GM19467 (cell line): Measurements from ENCODE around the gene KANK2.
"Not testable (repeated sequence)": the region's sequence is repeated elsewhere in the genome, so short reads cannot be mapped to it uniquely, and the experiment has no call there.

Experiments
- ATAC-seq: cut with Tn5 transposase; IDR thresholded peaks from one replicate; pipeline ENCODE4 v1.9.1; 2021; ENCODE audit warnings: mild to moderate bottlenecking, moderate library complexity; ENCODE audit not compliant: unreplicated experiment

The KANK2 gene

DNA sequence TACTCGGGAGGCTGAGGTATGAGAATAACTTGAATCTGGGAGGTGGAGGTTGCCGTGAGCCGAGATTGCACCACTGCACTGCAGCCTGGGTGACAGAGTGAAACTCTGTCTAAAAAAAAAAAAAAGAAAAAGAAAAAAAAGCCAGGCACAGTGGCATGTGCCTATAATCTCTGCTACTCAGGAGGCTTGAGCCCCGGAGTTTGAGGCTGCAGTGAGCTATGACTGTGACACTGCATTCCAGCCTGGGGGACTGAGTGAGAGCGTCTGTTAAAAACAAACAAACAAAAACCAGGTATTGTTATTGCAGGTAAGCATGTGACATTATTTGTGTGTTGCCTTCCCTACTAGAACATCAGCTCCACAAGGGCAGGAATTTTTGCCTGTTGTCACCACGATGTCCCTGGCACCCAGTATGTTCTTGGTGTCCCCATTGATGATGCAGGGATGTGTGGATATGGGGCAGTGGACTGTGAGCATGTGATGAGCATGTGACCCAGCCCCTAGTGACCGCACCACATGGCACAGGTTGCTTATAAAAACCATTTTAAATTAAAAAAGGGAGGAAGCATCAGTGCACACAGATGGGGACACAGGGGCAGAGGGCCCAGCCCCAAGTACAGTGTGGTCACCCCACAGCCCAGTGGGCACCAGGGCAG is 1.6 kb upstream of the KANK2 start:
- ATAC-seq: no peak

DNA sequence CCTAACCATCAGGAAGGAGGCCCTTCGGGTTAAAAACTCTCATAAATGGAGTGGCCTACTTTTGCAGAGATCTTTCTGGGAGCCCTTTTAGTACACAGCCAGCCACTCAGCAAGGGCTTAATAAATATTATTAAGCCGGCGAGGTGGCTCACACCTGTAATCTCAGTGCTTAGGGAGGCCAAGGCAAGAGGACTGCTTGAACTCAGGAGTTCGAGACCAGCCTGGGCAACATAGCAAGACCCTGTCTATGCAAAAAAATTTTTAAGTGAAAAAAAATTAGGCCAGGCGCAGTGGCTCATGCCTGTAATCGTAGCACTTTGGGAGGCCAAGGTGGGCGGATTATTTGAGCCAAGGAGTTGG is 810 bp upstream of the KANK2 start:
- ATAC-seq: no peak

DNA sequence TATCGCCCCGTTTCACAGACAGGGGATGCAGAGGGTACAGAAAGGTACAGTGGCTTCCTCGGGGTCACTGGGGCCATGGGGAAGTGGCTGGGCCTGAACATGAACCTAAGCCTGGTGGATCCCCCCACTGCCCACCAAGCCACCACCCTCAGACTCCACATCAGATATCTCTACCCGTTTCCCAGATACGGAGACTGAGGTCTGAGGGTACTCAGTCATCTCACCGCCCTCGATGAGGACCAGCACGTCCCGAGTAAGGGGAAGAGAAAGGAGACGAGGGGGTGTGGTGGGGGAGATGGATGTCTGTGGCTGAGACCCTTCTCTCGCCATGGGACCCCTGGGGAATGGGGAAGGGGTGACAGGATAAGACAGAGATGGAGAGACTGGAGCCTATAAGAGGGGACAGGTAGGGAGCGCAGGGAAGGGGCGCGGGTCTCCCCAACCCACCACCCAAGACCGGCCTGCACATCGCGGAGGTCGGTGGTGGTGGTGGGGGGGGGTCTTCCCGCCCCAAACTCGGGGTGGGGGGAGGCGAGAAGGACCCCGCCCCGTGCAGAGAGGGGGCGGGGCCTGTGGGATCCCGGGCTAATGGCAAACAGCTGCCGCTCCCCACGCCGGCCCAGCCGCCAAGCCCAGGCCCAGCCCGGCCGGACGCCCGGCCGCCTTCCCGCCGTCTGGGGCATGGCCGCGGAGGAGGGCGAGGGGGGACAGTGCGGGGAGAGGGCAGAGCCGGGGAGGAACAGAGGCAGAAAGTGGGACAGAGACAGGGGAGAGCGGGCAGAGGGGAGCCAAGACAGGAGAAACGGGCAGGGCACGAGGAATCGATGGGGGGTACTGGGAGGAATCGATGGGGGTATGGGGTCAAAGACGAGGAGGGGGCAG is 698 bp downstream of the KANK2 start:
- no peak for ATAC-seq

DNA sequence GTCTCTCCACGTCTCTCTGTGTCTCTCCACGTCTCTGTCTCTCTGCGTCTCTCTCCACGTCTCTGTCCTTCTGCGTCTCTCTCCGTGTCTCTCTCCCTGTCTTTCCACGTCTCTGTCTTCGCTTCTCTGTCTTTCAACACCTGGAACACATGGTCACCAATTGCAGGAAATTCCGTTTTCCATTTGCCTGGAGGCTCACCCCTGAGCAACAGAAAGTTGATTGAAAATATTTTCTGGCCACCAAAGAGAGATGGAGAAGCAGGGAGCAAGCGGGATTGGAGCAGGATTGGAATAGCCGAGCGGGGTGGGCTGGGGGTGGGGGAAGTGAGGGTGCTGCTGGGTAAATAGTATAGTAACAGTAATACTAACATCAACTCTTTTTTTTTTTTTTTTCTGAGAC is 1.7 kb downstream of the KANK2 start:
- ATAC-seq: no peak

DNA sequence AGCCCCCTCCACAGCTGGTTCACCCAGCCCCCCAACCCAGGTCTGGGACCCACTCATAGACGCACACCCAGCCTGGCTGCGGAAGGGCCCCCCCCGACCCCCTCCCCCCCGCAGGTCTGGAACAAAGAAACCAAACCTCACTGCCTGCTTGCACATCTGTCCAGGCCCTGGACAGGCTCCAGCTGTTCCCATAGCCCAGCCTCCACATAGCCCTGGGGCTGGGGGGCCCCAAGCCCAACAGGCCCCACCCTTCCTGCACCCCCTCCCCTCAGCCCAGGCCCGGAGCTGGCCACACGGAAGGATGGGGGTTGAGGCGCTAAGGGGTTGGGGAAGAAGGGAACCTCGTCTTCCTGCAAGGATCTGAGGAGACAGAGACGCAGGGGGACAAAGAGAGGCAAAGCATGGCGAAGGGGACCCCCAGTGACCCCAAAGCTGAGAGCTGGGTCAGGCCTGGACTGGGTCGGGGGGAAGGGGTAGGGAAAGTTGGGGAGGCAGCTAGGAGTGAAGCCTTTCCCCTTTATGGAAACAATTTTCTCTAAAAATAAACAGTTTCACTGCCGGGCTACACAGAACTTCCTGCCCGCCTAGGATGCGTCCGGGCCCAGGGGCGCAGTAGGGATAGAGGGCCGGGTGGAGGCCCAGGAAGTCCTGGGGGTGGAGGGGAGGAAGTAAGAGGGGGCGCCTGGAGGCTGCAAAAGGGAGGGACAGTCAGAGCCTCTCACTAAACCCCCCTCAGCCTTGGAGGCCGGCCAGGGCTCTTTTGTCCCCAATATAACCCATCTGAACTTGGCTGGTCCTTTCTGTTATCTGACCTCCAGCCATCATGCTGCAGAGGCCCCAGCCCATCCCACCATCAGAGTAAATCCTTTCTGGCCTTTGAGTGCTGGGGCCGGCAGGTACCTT is 2.4 kb downstream of the KANK2 start:
- ATAC-seq: no peak

DNA sequence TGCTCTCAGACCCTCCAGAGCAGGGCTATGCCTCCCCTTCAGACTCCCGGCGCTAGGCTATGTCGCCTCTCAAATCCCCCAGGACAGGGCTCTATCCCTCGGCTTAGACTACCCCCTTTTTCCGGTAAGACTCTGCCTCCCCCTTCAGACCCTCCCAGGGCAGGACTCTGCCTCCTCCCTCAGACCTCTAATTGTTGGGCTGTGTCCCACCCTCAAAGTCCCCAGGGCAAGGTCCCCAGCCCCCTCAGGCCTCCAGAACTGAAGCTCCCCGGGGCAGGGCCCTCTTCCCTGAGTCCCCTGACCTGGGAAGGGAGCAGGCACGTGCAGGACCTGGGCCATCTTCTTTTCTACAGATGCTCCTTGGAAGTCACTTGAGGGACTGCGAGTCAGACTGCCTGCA is 3.2 kb downstream of the KANK2 start:
- ATAC-seq: no peak

DNA sequence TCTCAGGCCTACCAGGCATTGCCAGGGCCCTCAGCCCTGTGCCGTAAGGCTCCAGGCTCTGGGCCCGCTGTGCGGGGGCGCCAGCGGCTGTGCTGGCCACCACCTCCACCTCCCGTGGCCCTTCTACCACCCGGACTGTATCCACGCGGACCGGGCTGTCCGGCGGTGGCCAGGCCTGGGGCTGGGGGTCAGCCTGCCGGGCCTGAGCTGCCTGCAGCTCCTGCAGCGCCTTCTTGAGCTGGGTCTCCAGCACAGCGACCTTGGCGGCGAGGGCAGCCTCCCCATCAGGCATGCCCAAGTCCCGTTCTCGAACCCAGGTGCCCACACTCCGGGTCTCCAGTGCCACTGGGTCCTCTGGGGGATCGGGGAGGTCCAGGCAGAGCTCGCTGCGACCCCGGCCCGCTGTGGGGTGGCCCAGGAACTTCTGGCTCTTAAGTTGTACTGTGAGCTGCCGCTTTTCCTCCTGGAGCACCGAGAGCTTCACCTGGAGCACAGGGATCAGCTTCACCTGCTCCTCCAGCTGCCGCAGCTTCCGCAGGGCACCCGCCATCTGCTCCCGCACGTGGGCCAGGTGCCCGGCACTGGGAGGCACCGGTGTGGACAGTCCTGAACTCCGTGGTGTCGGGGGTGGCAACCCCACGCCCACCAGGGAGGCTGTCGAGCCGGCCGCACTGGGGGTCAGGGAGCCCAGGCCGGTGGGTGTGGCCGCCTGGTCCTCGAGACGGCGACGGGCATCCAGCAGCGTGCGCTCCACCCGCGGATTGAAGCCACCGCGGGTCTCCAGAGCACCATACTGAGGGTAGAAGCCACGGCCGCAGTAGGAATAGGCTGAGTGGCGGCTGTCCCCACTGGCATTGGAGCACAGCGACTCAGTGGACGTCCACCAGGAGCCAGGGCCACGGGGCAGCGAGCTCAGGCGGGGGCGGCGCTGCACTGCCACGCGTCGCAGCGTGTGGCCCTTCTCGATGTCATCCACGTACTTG is 4.1 kb downstream of the KANK2 start:
- no peak for ATAC-seq

DNA sequence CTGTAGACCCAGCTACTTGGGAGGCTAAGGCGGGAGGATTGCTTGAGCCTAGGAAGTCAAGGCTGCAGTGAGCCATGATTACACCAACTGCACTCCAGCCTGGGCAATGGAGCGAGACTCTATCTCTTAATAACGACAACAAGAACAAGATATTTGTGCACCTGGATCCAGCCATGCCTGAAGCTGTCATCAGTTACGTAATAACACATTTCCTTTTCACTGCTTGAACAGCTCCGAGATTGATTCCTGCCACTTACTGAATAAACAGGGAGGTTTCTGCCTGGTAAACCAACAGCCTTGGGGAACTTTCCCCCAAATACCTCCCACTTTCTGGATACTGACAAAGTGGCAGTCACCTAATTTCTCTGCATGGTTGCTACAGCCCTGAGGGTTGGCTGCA is 5.4 kb downstream of the KANK2 start:
- ATAC-seq: no peak

DNA sequence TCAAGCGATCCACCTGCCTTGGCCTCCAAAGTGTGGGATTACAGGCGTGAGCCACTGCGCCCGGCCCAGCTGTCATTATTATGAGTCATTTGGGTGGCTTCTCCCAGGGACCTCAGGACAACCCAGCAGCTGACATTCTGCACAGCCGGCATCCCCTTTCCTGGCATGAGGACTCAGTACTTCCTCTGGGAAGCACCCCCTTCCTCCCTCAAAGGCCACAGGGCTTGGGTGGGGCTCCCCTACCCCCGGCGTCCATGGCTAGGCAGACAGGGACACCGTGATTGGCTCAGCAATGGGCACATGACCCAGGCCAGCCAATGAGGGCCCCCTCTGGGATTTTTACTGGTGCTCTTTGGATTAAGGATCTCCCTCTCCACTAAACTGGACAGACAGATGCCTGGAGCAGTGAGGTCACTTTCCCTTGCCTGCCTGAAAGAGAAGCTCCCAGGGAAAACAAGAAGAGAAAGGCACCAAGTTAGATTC is 6.0 kb downstream of the KANK2 start:
- ATAC-seq: no peak

DNA sequence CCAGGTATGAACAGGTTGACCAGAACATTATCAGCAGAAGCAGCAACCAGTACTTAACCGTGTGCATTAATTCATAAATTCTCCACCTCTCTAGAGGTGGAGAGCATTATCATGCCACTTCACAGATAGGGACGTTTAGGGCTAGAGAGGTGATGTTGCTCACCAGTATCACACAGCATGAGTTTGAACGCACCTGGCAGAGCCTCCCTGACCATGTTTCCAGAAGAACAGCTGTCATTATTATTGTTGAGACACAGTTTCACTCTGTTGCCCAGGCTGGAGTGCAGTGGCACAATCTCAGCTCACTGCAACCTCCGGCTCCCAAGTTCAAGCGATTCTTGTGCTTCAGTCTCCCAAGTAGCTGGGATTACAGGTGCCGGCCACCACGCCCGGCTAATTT is 6.8 kb downstream of the KANK2 start:
- ATAC-seq: no peak

DNA sequence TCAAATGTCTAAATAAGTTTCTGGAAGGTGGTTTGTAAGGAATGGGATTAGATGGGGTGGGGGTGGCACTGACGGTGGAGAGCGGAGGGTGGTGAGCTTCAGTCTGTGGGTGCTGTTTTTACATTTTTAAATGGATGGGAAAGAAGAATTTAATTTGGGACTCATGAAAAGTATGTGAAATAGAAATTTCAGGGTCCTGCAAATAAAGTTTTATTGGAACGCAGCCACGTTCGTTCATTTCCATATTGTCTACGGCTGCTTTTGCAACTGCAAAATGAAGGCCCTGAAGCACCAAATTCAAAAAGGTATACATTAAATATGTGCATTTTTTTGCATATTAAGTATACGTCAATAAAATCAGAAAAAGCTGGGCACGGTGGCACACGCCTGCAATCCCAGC is 9.9 kb downstream of the KANK2 start:
- no peak for ATAC-seq

DNA sequence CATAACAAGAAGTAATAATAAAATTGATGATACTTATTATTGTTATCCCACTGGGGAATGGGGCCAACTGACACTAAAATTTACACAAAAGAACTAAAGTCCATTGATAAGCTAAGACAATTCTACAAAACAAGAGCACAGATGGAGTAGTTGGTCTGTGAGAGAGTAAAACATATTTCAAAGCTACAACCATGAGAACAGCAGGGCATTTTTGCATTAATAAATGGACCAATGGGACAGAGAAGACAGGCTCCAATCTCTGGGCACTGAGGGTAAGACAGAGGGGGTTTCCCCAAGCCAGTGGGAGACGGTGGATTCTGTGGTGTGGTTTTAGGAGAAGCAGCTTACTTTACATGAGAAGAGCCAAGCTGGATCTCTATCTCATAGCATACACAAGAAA is 14.4 kb downstream of the KANK2 start:
- no peak for ATAC-seq

DNA sequence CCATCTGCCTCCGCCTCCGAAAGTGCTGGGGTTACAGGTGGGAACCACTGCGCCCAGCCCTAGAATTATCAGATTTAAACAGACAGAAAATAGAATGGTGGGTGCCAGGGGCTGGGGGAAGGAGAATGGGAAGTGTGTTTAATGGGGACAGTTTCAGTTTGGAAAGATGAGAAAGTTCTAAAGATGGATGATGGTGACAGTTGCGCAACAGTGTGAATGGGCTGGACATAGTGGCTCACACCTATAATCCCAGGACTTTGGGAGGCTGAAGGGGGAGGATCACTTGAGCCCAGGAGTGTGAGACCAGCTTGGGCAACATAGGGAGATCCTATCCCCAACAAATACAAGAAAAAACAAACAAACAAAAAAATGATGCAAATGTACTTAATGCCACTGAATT is 15.9 kb downstream of the KANK2 start:
- ATAC-seq: no peak

DNA sequence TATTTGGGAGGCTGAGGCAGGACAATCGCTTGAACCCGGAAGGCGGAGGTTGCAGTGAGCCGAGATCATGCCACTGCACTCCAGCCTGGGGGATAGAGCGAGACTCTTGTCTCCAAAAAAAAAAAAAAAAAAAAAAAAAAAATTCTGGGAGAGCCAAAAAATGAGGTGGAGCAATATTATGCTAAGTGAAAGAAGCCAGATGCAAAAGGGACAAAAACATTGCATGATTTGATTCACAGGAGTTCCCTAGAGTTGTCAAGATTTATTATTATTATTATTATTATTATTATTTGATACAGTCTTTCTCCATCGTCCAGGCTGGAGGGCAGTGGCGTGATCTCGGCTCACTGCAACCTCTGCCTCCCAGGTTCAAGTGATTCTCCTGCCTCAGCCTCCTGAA is 16.4 kb downstream of the KANK2 start:
- not testable (repeated sequence) for ATAC-seq

DNA sequence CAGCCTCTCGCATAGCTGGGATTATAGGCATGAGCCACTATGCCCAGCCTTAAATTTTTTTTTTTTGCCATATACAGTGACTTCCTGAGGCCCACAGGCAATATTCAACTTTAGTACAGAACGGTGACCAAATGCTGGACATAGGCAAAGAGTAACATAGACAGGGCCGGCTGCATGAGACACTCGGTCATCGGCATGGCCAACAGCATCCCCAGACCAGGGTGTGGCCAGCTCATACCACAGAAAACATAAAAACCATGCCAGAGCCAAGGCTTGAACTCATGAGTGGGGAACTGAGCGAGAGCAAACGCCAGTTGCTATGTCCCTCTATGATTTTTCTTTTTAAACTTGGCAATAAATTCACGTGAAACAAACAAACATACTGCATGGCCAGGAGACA is 17.0 kb downstream of the KANK2 start:
- ATAC-seq: no peak

DNA sequence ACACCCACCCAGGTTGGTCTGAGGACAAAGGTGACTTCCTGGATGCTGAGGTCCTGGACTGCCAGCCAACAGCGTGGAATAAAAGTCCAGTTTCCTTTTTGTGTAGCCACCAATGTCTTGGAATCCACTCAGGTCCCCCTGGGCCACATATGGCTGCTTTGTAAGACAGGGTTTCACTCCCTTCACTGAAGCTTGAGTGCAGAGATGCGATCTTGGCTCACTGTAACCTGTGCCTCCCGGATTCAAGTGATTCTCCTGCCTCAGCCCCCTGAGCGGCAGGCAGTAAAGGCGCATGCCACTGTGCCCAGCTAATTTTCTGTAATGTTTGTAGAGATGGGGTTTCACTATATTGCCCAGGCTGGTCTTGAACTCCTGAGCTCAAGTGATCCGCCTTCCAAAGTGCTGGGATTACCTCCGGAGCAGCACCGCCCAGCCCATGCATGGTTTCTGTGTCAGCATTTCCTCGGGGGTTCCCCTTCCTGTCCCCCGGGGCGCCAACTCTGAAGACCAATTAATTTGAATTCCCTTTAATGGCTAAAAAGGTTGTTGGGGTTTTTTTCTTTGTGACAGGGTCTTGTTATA is 17.5 kb downstream of the KANK2 start:
- no peak for ATAC-seq

DNA sequence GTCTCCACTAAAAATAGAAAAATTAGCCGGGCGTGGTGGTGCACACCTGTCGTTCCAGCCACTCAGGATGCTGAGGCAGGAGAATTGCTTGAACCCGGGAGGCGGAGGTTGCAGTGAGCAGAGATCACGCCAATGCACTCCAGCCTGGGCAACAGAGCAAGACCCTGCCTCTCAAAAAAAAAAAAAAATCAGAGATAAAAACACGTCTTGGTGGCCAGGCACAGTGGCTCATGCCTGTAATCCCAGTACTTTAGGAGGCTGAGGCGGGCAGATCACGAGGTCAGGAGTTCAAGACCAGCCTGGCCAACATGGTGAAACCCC is 18.2 kb downstream of the KANK2 start:
- not testable (repeated sequence) for ATAC-seq

DNA sequence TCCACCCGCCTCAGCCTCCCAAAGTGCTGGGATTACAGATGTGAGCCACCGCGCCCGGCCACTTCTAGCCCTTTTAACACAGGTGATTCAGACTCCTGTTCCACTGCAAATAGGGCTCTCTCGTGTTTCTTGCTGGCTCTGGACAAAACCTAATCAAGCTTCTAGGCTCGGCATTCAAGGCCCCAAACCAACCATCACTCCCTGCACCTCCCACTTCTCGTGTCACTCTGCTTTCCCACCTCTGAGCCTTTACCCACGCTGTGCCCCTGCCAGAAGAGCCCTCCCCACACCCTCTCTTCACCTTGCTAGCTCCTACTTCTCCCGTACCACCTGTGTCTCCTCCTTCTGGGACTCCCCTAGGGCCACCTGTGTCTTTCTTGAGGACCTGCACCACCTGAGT is 19.8 kb downstream of the KANK2 start:
- ATAC-seq: no peak

DNA sequence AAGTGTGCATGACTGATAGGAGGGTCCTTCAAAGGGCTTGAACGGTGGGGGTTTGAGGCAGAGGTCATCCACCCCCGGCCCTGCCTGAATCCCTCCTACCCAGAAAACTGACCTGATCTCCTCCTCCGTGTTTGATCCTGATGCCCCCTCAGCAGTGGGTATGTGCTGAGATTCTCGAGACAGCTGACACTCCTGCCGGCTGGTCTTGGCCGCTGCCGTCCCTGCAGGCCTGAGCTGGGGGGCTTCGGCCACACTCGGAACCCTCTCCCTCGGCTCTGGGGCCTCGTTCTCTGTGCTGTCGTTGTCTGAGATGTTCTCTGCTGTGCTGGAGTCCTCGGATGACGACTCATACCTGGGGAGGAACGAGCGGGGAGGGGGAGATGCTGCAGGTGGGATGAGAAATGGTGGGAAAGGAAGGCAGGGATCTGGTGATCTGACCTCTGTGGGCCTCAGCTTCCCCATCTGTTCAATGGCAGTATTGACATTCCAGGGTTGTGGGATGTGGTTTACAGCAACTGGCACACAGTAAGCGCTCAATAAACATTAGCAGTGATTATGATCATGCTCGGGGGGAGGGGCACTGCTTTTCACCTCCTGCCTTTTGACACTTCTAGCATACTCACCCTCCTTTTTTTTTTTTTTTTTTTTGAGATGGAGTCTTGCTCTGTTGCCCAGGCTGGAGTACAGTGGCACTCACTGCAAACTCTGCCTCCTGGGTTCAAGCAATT is 20.7 kb downstream of the KANK2 start:
- ATAC-seq: no peak
